HEK293 (cell line): ENCODE data around the gene SCRT2.

ENCODE experiments used
- AEBP2 ChIP-seq: fragments of 450-650 bp; formaldehyde crosslinking; IDR thresholded peaks from 2 replicates; pipeline ENCODE4 v1.5.1; 2016; ENCODE audit warnings: missing biosample characterization, missing genetic modification characterization, borderline replicate concordance
- HIC1 ChIP-seq: fragments of 450-650 bp; formaldehyde crosslinking; IDR thresholded peaks from 2 replicates; pipeline ENCODE4 v1.5.1; 2016; ENCODE audit warnings: missing biosample characterization, missing genetic modification characterization
- HOXC10 ChIP-seq: sonication (generic); formaldehyde crosslinking; IDR thresholded peaks from 2 replicates; pipeline ENCODE4 v1.8.1; 2023; ENCODE audit warnings: mild to moderate bottlenecking, missing genetic modification reagents
- HOXD13 ChIP-seq: sonication (generic); formaldehyde crosslinking; IDR thresholded peaks from 2 replicates; pipeline ENCODE4 v1.8.0; 2022; ENCODE audit warnings: missing genetic modification reagents, borderline replicate concordance
- INSM2 ChIP-seq: fragments of 450-650 bp; formaldehyde crosslinking; IDR thresholded peaks from 2 replicates; pipeline ENCODE4 v1.5.1; 2016; ENCODE audit warnings: missing biosample characterization, missing genetic modification characterization
- KLF10 ChIP-seq: fragments of 450-650 bp; IDR thresholded peaks from 2 replicates; pipeline ENCODE4 v1.5.1; 2018; ENCODE audit warnings: missing biosample characterization, mild to moderate bottlenecking, missing genetic modification characterization
- SCRT1 ChIP-seq: fragments of 450-650 bp; formaldehyde crosslinking; IDR thresholded peaks from 2 replicates; pipeline ENCODE4 v1.5.1; 2016; ENCODE audit warnings: missing biosample characterization, missing genetic modification characterization, borderline replicate concordance
- SETDB1 ChIP-seq: IDR thresholded peaks from one replicate; pipeline ENCODE4 v1.6.1; 2017; ENCODE audit warnings: mild to moderate bottlenecking, low read length, moderate library complexity, mixed read lengths; ENCODE audit not compliant: insufficient read length
- SP2 ChIP-seq: fragments of 450-650 bp; formaldehyde crosslinking; IDR thresholded peaks from 2 replicates; pipeline ENCODE4 v1.5.1; 2016; ENCODE audit warnings: missing biosample characterization, missing genetic modification characterization
- SP7 ChIP-seq: fragments of 450-650 bp; formaldehyde crosslinking; IDR thresholded peaks from 2 replicates; pipeline ENCODE4 v1.5.1; 2016; ENCODE audit warnings: missing biosample characterization, missing genetic modification characterization
- ZBTB7A ChIP-seq: fragments of 450-650 bp; formaldehyde crosslinking; IDR thresholded peaks from 2 replicates; pipeline ENCODE4 v1.5.1; 2016; ENCODE audit warnings: low read depth, missing biosample characterization, missing genetic modification characterization
- ZEB2 ChIP-seq: fragments of 450-650 bp; formaldehyde crosslinking; IDR thresholded peaks from 2 replicates; pipeline ENCODE4 v1.5.1; 2016; ENCODE audit warnings: missing biosample characterization, missing genetic modification characterization
- ZNF112 ChIP-seq: fragments of 450-650 bp; formaldehyde crosslinking; IDR thresholded peaks from 2 replicates; pipeline ENCODE4 v1.5.0; 2017; ENCODE audit warnings: missing biosample characterization, missing genetic modification characterization
- ZNF133 ChIP-seq: fragments of 450-650 bp; formaldehyde crosslinking; IDR thresholded peaks from 2 replicates; pipeline ENCODE4 v1.5.1; 2016; ENCODE audit warnings: missing biosample characterization, missing genetic modification characterization
- ZNF169 ChIP-seq: fragments of 450-650 bp; formaldehyde crosslinking; IDR thresholded peaks from 2 replicates; pipeline ENCODE4 v1.5.1; 2016; ENCODE audit warnings: missing biosample characterization, missing genetic modification characterization
- ZNF19 ChIP-seq: fragments of 450-650 bp; formaldehyde crosslinking; IDR thresholded peaks from 2 replicates; pipeline ENCODE4; 2016; ENCODE audit warnings: missing biosample characterization, missing genetic modification characterization, low read depth
- ZNF423 ChIP-seq: fragments of 450-650 bp; formaldehyde crosslinking; IDR thresholded peaks from 2 replicates; pipeline ENCODE4 v1.5.1; 2016; ENCODE audit warnings: missing biosample characterization, missing genetic modification characterization
- ZNF473 ChIP-seq: fragments of 450-650 bp; formaldehyde crosslinking; IDR thresholded peaks from 2 replicates; pipeline ENCODE4 v1.5.1; 2017; ENCODE audit warnings: missing biosample characterization, missing genetic modification characterization
- ZNF555 ChIP-seq: fragments of 450-650 bp; formaldehyde crosslinking; conservative IDR thresholded peaks from 2 replicates; pipeline ENCODE4 v1.5.1; 2017; ENCODE audit warnings: missing biosample characterization, mild to moderate bottlenecking, missing genetic modification characterization, inconsistent platforms
- ZNF623 ChIP-seq: fragments of 450-650 bp; formaldehyde crosslinking; IDR thresholded peaks from 2 replicates; pipeline ENCODE4 v1.5.1; 2016; ENCODE audit warnings: missing biosample characterization, missing genetic modification characterization
- ZNF701 ChIP-seq: fragments of 450-650 bp; formaldehyde crosslinking; IDR thresholded peaks from 2 replicates; pipeline ENCODE4 v1.5.1; 2016; ENCODE audit warnings: missing biosample characterization, missing genetic modification characterization
- ZNF768 ChIP-seq: fragments of 450-650 bp; formaldehyde crosslinking; IDR thresholded peaks from 2 replicates; pipeline ENCODE4 v1.5.1; 2018; ENCODE audit warnings: missing biosample characterization, mild to moderate bottlenecking, missing genetic modification characterization
- ZNF791 ChIP-seq: fragments of 450-650 bp; formaldehyde crosslinking; IDR thresholded peaks from 2 replicates; pipeline ENCODE4 v1.5.1; 2016; ENCODE audit warnings: missing biosample characterization, missing genetic modification characterization
- ZNF792 ChIP-seq: fragments of 450-650 bp; formaldehyde crosslinking; IDR thresholded peaks from 2 replicates; pipeline ENCODE4 v1.5.1; 2016; ENCODE audit warnings: missing biosample characterization, missing genetic modification characterization
- TF ChIP-seq, protein P1 (sequence below): fragments of 450-650 bp; formaldehyde crosslinking; IDR thresholded peaks from 2 replicates; pipeline ENCODE4 v1.5.1; 2017; ENCODE audit warnings: missing biosample characterization, missing genetic modification characterization
- TF ChIP-seq, protein P2 (sequence below): fragments of 450-650 bp; formaldehyde crosslinking; IDR thresholded peaks from 2 replicates; pipeline ENCODE4 v1.5.1; 2016; ENCODE audit warnings: missing biosample characterization, missing genetic modification characterization
- TF ChIP-seq, protein P3 (sequence below): fragments of 450-650 bp; formaldehyde crosslinking; IDR thresholded peaks from 2 replicates; pipeline ENCODE4 v1.5.1; 2016; ENCODE audit warnings: missing biosample characterization, missing genetic modification characterization
- TF ChIP-seq, protein P4 (sequence below): fragments of 450-650 bp; IDR thresholded peaks from 2 replicates; pipeline ENCODE4 v1.5.1; 2018; ENCODE audit warnings: missing biosample characterization, mild to moderate bottlenecking, missing genetic modification characterization

Gene SCRT2

DNA sequence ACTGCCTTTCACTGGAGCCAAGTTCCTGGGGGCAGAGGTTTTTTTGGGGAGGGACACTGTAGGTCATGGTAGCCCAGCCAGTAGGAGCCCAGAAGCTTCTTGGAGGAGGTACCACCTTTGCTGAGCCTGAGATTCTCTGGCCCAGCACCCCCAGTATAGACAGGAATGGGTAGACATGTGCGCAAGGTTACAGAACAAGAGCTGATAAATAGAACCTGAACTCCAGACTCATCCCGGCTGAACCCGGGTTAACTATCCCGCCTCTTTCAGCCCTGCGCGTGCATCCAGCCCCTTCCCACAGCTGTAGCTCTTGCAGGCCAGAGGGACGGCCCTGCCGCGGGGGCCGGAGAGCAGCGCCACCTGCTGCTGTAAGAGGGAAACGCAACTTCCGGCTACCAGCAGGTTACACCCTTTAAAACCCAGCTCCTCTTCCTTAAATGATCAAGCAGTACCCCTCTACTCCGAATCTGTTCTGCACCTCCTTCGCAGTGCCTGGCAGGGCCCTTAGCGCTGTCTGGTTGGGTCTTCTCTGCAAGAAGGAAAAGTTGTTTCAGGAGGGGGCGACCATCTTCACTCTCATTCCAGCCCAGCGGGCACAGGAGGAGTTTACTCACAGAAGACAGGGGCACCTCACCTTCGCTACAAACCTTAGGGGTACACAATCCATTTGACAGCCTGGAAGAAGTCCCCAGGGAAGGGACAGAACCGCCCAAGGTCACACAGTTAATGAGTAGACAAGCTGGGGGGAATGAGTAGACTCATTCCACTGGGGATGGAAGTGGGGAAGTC lies 30.1 kb downstream of the SCRT2 start (continued):
- TF ChIP-seq ZNF701 (tag by site-specific recombination) (no peak), ZNF623 (tag by site-specific recombination) (no peak), ZNF112 (tag by site-specific recombination) (no peak), ZNF423 (no peak), HOXC10 (CRISPR knock-in tag) (no peak), SP7 (no peak), AEBP2 (tag by site-specific recombination) (no peak), SP2 (peak; percentile 30; the same call in 1 of the 2 replicates), ZNF133 (tag by site-specific recombination) (no peak), ZNF792 (tag by site-specific recombination) (no peak), ZNF473 (tag by site-specific recombination) (no peak), ZBTB7A (tag by site-specific recombination) (no peak), ZNF169 (tag by site-specific recombination) (no peak), INSM2 (no peak), ZNF768 (no peak), KLF10 (tag by site-specific recombination) (no peak), SETDB1 (no peak), ZEB2 (tag by site-specific recombination) (no peak), ZNF791 (tag by site-specific recombination) (no peak), ZNF19 (no peak), HOXD13 (CRISPR knock-in tag) (no peak), SCRT1 (tag by site-specific recombination) (no peak), HIC1 (no peak), ZNF555 (tag by site-specific recombination) (no peak)
- TF ChIP-seq, protein P1, sequence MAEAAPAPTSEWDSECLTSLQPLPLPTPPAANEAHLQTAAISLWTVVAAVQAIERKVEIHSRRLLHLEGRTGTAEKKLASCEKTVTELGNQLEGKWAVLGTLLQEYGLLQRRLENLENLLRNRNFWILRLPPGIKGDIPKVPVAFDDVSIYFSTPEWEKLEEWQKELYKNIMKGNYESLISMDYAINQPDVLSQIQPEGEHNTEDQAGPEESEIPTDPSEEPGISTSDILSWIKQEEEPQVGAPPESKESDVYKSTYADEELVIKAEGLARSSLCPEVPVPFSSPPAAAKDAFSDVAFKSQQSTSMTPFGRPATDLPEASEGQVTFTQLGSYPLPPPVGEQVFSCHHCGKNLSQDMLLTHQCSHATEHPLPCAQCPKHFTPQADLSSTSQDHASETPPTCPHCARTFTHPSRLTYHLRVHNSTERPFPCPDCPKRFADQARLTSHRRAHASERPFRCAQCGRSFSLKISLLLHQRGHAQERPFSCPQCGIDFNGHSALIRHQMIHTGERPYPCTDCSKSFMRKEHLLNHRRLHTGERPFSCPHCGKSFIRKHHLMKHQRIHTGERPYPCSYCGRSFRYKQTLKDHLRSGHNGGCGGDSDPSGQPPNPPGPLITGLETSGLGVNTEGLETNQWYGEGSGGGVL (tag by site-specific recombination), result no peak
- TF ChIP-seq, protein P2, sequence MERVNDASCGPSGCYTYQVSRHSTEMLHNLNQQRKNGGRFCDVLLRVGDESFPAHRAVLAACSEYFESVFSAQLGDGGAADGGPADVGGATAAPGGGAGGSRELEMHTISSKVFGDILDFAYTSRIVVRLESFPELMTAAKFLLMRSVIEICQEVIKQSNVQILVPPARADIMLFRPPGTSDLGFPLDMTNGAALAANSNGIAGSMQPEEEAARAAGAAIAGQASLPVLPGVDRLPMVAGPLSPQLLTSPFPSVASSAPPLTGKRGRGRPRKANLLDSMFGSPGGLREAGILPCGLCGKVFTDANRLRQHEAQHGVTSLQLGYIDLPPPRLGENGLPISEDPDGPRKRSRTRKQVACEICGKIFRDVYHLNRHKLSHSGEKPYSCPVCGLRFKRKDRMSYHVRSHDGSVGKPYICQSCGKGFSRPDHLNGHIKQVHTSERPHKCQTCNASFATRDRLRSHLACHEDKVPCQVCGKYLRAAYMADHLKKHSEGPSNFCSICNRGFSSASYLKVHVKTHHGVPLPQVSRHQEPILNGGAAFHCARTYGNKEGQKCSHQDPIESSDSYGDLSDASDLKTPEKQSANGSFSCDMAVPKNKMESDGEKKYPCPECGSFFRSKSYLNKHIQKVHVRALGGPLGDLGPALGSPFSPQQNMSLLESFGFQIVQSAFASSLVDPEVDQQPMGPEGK (tag by site-specific recombination), result peak; percentile 69
- TF ChIP-seq, protein P3, sequence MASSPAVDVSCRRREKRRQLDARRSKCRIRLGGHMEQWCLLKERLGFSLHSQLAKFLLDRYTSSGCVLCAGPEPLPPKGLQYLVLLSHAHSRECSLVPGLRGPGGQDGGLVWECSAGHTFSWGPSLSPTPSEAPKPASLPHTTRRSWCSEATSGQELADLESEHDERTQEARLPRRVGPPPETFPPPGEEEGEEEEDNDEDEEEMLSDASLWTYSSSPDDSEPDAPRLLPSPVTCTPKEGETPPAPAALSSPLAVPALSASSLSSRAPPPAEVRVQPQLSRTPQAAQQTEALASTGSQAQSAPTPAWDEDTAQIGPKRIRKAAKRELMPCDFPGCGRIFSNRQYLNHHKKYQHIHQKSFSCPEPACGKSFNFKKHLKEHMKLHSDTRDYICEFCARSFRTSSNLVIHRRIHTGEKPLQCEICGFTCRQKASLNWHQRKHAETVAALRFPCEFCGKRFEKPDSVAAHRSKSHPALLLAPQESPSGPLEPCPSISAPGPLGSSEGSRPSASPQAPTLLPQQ (tag by site-specific recombination), result peak; percentile 18; the same call in 1 of the 2 replicates
- TF ChIP-seq, protein P4, sequence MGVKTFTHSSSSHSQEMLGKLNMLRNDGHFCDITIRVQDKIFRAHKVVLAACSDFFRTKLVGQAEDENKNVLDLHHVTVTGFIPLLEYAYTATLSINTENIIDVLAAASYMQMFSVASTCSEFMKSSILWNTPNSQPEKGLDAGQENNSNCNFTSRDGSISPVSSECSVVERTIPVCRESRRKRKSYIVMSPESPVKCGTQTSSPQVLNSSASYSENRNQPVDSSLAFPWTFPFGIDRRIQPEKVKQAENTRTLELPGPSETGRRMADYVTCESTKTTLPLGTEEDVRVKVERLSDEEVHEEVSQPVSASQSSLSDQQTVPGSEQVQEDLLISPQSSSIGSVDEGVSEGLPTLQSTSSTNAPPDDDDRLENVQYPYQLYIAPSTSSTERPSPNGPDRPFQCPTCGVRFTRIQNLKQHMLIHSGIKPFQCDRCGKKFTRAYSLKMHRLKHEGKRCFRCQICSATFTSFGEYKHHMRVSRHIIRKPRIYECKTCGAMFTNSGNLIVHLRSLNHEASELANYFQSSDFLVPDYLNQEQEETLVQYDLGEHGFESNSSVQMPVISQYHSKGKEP (tag by site-specific recombination), result no peak
